ENCODE results near the gene ADIPOR2. TPM values are rescaled to one million over a fixed set of nuclear protein-coding genes. Genes with fewer than 3 reads are reported as not detected.

The ADIPOR2 gene
- polyA plus RNA-seq, 3 donors, result 3.9 to 14.6 (median 6.2) TPM

- Mint-ChIP-seq H3K9me3 (no peaks in the 10 kb centered on the region), H3K27ac (no peak overlapping the region), H3K4me3 (no peak overlapping the region), H3K4me1 (peaks cover 6% of the 10 kb centered on the region), H3K36me3 (peaks cover 57 to 61% of the 10 kb centered on the region in 2 donors), H3K27me3 (ENCODE audit: low read depth in 3 of 3) (peaks cover 0 to 1% (median 0%) of the 10 kb centered on the region in 3 donors)
- peaks cover 25% of the 10 kb centered on the region for H4K20me1 ChIP-seq (ENCODE audit: insufficient read depth, low read length)
- intact Hi-C loops (cut with micrococcal nuclease), result no loop called here
- no peaks in the 10 kb centered on the region for H3K27me3 ChIP-seq (ENCODE audit: control insufficient read depth in 2 of 2, insufficient read depth in 2 of 2, low read length in 2 of 2)
- no peaks in the 10 kb centered on the region for H3K9me3 ChIP-seq (replicated peaks in 1 of 2; ENCODE audit: control insufficient read depth in 1 of 2, insufficient read depth in 1 of 2, low read length in 2 of 2)
- WGBS (ENCODE audit: insufficient coverage), result 88% methylated on average over 1 of the region's 4 CpGs
- H3K27ac ChIP-seq (ENCODE audit: low read depth in 1 of 2, low read length in 2 of 2), result no peak overlapping the region
- no peak overlapping the region for H2AFZ ChIP-seq (ENCODE audit: insufficient read depth, low read depth, low read length, poor library complexity, severe bottlenecking)
- no peak overlapping the region for H3K4me2 ChIP-seq (replicated peaks; ENCODE audit: extremely low read depth, low read length, poor library complexity, severe bottlenecking)
- peaks cover 30 to 72% of the 10 kb centered on the region in 2 donors for H3K36me3 ChIP-seq (replicated peaks in 1 of 2; ENCODE audit: control insufficient read depth in 1 of 2, insufficient read depth in 2 of 2, low read length in 2 of 2)
- H3K4me1 ChIP-seq (ENCODE audit: control insufficient read depth in 1 of 2, insufficient read depth in 2 of 2, low read length in 2 of 2), result no peaks in the 10 kb centered on the region
- H3K79me2 ChIP-seq (ENCODE audit: insufficient read depth, low read length), result peaks cover 40% of the 10 kb centered on the region
- H3K9ac ChIP-seq (ENCODE audit: insufficient read depth, low read length, poor library complexity, severe bottlenecking), result no peak overlapping the region
- DNase-seq, result no peak
- TF ChIP-seq CTCF (IDR thresholded peaks at IDR 0.05), result no peak
- H3K4me3 ChIP-seq (replicated peaks in 1 of 3; ENCODE audit: low read depth in 2 of 3, low read length in 3 of 3), result no peak overlapping the region
Measured at GRCh38 chr12:1758887-1759286, 68.0 kb downstream of the ADIPOR2 start.

GRCh38 chr12:1760566-1761382, 69.9 kb downstream of the ADIPOR2 start:
- no peaks in the 10 kb centered on the region for H3K9me3 Mint-ChIP-seq
- H3K4me3 Mint-ChIP-seq, result no peak overlapping the region
- H3K79me2 ChIP-seq (ENCODE audit: insufficient read depth, low read length), result peaks cover 49% of the 10 kb centered on the region

More at GRCh38 chr12:1760566-1761382, 69.9 kb downstream of the ADIPOR2 start:
- Histone ChIP-seq H3K27me3 (ENCODE audit: control insufficient read depth in 2 of 2, insufficient read depth in 2 of 2, low read length in 2 of 2) (no peaks in the 10 kb centered on the region), H3K4me3 (replicated peaks in 1 of 3; ENCODE audit: low read depth in 2 of 3, low read length in 3 of 3) (no peak overlapping the region), H3K27ac (ENCODE audit: low read depth in 1 of 2, low read length in 2 of 2) (no peak overlapping the region), H3K4me1 (ENCODE audit: control insufficient read depth in 1 of 2, insufficient read depth in 2 of 2, low read length in 2 of 2) (no peaks in the 10 kb centered on the region), H4K20me1 (ENCODE audit: insufficient read depth, low read length) (peaks cover 35% of the 10 kb centered on the region), H3K9me3 (replicated peaks in 1 of 2; ENCODE audit: control insufficient read depth in 1 of 2, insufficient read depth in 1 of 2, low read length in 2 of 2) (no peaks in the 10 kb centered on the region), H2AFZ (ENCODE audit: insufficient read depth, low read depth, low read length, poor library complexity, severe bottlenecking) (no peak overlapping the region), H3K4me2 (replicated peaks; ENCODE audit: extremely low read depth, low read length, poor library complexity, severe bottlenecking) (no peak overlapping the region), H3K9ac (ENCODE audit: insufficient read depth, low read length, poor library complexity, severe bottlenecking) (no peak overlapping the region), H3K36me3 (replicated peaks in 1 of 2; ENCODE audit: control insufficient read depth in 1 of 2, insufficient read depth in 2 of 2, low read length in 2 of 2) (peaks cover 23 to 63% of the 10 kb centered on the region in 2 donors)
- Mint-ChIP-seq H3K27me3 (ENCODE audit: low read depth in 3 of 3) (peaks cover 0 to 1% (median 0%) of the 10 kb centered on the region in 3 donors), H3K36me3 (peaks cover 47 to 51% of the 10 kb centered on the region in 2 donors), H3K4me1 (peaks cover 6% of the 10 kb centered on the region), H3K27ac (no peak overlapping the region)
- WGBS (ENCODE audit: insufficient coverage), result no CpG with 5 or more reads among the region's 2 CpGs
- intact Hi-C loops (cut with micrococcal nuclease), result no loop called here
- no peak for TF ChIP-seq CTCF (IDR thresholded peaks at IDR 0.05)
- DNase-seq, result peak in 2 of 3 donors; percentile 5 to 35
